DOHH2 (cell line): Measurements from ENCODE around the gene LENG9.

Source experiments
- CTCF ChIP-seq: fragments of 200-600 bp; sonication (generic); IDR thresholded peaks from one replicate; pipeline ENCODE4 v1.5.1; 2014; ENCODE audit warnings: antibody characterized with exemption, mild to moderate bottlenecking, low read depth, low read length; ENCODE audit not compliant: poor library complexity, severe bottlenecking
- EZH2phosphoT487 ChIP-seq: fragments of 200-600 bp; sonication (generic); IDR thresholded peaks from 2 replicates; pipeline ENCODE4 v1.6.1; 2017; ENCODE audit warnings: borderline replicate concordance, mild to moderate bottlenecking, antibody characterized with exemption, low read length, moderate library complexity, mixed read lengths

- TF ChIP-seq CTCF (no peak), EZH2phosphoT487 (no peak)
Observed at GRCh38 chr19:54448040-54448773, 15.4 kb downstream of the LENG9 start.
